HG03439 (cell line): ENCODE data around the gene CACNA1A.
"Not testable (repeated sequence)": the region's sequence is repeated elsewhere in the genome, so short reads cannot be mapped to it uniquely, and the experiment has no call there.

ENCODE experiments used
- ATAC-seq: cut with Tn5 transposase; IDR thresholded peaks from one replicate; pipeline ENCODE4 v1.9.1; 2021; ENCODE audit warnings: mild to moderate bottlenecking, moderate library complexity; ENCODE audit not compliant: unreplicated experiment

The CACNA1A gene

DNA sequence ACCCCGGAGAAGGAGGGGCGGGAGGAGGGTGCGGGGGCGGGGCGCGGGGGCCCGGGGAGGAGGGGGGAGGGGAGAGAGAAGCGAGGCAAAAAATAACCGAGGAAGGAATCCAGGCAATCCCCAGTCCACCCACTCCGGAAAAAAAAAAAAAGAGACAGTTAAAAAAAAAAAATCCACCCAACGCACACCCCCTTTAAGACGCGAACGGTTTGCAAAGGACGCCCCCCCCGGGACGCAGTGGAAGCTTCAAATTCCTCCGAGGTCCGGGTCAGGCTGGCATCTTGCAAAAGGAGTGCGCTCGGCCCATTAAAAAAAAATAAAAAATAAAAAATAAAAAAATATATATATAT lies at the start of gene CACNA1A:
Gene CACNA1A, minus strand, starts transcription at position 9 of the 350 bp plus-strand sequence. CDS start 255 bp downstream, outside the sequence.
- ATAC-seq = no peak

- ATAC-seq = no peak
Measured at GRCh38 chr19:13554506-13555240, 48.4 kb upstream of the CACNA1A start.

- ATAC-seq = no peak
Measured at GRCh38 chr19:13553880-13554400, 47.7 kb upstream of the CACNA1A start.

- ATAC-seq = no peak
Measured at GRCh38 chr19:13548131-13548530, 41.9 kb upstream of the CACNA1A start.

DNA sequence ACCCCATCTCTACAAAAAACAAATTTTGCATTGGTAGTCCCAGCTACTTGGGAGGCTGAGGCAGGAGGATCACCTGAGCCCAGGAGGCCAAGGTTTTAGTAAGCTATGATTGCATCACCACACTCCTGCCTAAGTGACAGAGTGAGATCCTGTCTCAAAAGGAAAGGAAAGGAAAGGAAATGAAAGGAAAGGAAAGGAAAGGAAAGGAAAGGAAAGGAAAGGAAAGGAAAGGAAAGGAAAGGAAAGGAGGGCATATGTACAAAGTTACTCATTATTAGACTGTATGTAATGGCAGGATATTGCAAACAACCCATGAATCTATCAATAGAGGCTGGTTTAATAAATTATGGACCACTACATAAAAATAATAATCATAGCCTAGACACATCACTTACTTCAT lies 40.8 kb upstream of the CACNA1A start:
- no peak for ATAC-seq

DNA sequence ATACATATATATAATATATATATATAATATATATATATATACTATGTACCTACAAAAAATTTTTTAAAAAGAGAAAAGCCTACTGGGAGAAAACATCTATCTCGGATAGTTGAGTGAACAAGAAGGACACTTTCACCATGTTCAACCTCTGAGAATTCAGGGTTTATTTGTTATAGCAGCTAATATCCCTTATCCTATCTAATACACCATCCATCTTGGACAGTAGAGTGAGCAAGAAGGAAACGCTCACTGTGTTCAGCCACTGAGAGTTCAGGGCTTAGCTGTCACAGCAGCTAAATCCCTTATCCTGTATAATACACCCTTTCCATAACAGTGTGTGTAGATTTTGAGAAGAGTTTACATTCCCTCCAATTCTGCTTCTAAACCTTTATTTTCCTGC lies 38.1 kb upstream of the CACNA1A start:
- ATAC-seq = no peak

- no peak for ATAC-seq
Measured at GRCh38 chr19:13541554-13541953, 35.3 kb upstream of the CACNA1A start.

- ATAC-seq = no peak
Measured at GRCh38 chr19:13539332-13539731, 33.1 kb upstream of the CACNA1A start.

GRCh38 chr19:13538601-13539253 lies 32.4 kb upstream of the CACNA1A start:
- ATAC-seq = no peak

DNA sequence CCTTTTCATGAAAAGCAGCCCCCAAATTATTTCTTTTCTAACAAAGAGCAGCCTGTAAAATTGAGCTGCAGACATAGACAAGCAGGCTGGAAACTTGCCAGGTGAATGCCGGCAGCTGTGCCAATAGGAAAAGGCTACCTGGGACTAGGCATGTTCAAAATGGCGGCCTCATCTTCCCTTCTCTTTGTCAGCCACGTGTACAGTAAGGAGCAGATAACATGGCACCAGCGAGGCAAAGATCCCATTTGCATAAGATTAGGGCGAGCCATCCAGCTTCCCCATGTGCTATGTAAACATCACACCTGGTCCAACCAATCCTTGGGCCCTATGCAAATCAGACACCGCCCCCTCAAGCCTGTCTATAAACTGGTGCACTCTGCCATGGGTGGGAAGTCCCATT lies 31.2 kb upstream of the CACNA1A start:
- no peak for ATAC-seq

- no peak for ATAC-seq
Measured at GRCh38 chr19:13530720-13531119, 24.4 kb upstream of the CACNA1A start.

DNA sequence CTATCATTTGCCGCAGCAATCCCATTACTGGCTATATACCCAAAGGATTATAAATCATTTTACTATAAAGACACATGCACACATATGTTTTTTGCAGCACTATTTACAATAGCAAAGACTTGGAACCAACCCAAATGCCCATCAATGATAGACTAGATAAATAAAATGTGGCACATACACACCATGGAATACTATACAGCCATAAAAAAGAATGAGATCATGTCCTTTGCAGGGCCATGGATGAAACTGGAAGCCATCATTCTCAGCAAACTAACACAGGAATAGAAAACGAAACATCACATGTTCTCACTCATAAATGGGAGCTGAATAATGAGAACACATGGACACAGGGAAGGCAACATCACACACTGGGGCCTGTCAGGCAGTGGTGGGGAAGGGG lies 23.4 kb upstream of the CACNA1A start:
- not testable (repeated sequence) for ATAC-seq

- no peak for ATAC-seq
Measured at GRCh38 chr19:13526552-13526951, 20.3 kb upstream of the CACNA1A start.

DNA sequence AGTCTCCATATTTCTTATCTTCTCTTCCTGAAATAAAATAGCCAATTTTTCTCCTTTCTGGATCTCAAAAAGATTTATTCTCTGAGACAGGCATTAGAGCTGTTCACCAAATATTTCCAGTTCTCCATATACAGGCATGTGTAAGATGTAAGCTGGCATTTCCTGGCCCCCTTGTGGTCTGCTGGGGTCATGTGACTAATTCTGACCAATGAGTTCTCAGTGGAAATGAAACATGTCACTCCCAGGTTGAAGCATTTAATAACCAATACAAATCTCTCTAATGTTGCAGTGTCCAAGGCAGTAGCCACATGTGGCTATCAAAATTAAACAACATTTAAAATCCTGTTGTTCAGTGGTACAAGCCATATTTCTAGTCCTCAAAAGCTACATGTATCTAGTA lies 14.8 kb upstream of the CACNA1A start:
- no peak for ATAC-seq

- no peak for ATAC-seq
Measured at GRCh38 chr19:13511947-13512346, 5.7 kb upstream of the CACNA1A start.

- ATAC-seq = no peak
Measured at GRCh38 chr19:13507053-13507611, 853 bp upstream of the CACNA1A start.

DNA sequence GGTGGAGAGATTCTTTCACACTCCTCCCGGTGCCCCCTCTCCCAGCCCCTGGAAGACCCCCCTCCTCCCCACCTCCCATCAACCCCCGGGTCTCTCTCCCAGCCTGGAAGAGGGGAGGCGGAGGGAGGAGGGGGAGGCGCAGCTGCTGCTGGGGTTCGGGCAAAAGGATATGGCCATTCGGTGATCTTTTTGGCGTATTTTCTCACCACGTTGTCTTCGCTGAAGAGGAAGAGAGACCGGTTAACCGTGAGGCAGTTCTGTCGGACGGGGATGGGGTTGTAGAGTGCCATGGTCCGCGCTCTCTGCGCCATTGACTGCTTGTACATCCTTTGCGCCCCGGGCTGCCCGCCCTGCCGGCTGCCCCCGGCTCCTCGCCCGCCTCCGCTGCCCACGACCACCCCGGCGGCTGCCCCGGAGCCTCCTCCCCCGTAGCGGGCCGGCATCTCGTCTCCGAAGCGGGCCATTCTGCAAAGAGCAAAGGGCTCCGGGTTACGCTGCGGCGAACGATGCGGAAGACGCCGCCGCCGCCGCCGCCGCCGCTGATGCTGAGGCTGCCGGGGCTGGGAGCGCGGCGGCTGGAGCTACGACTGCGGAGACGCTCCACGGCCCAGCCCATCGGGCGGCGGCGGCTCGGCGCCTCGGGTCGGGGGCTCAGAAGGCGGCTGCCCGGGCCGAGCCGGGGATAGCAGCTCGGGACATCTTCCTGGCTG lies 363 bp downstream of the CACNA1A start:
- no peak for ATAC-seq

DNA sequence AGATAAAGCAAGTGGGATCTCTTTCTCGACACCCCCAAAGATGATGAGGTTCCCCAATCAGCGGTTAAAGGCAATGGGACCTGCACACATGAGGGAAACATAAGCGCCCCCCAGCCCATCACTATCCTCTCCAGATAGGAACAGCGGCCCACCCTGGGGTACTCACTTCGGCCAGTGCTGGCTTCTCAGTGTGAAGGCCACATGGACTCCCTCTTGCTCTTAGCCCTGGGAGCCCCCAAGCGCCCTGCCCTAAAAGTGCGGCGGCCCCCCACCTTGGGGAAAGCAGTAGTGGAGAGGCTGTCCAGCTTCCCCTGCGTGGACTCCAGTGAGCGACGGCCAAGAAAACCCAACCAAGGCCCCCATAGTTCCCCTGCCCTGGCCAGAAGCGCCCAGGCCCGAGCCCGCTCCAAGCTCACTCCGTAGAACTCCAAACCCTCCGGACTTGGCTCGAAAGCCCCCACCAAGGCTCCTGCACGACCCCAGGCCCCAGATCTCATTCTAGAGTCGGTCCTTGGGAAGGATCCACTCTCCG lies 1.0 kb downstream of the CACNA1A start:
- no peak for ATAC-seq

DNA sequence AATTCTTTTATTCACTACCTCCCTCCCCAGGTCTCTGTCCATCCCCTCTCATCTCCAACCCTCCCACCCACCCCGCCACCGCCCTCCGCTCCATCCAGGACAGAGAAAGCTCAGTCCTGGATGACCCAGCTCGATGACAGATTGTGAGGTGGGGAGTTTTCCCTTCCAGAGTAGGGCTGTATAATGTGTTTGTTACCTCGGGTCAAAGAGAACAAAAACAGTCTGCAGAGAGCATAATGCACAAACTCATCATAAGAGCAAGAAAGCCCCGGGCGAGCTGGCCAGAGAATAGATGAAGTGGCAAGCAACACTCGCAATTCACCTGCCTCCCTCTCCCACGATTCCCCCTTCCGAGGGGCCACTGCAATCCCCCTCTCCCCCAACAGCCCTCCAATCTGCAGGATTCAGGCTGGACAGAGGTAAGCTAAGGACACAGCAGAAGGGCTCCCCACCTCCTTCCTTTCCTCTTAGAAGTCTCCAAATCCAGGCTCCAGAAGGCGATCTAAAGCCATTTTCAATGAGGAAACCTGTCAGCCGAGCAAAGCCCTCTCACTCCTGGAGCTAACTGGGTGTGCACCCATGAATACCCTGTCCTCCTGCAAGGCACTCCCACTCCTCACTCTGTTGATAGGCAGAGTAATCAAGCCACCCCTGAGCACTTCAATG lies 2.6 kb downstream of the CACNA1A start:
- no peak for ATAC-seq

DNA sequence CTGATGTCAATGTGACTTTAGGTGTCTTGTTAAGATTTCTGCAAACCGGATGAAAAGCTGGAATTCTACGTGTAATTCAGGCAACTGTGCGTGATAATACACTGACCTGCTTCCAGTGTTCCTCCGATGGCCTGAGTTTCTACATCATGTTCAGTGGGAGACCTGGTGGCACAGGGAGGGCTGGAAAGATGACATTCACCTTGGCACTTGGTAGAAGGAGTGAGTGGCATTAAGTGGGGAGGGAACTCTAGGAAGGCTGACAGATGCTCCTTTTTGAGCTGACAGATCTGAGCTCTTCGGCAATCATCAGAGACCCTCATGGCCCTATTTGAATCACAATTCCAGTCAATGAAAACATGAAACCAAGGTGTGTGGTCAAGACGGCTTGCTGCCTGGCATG lies 4.0 kb downstream of the CACNA1A start:
- no peak for ATAC-seq

DNA sequence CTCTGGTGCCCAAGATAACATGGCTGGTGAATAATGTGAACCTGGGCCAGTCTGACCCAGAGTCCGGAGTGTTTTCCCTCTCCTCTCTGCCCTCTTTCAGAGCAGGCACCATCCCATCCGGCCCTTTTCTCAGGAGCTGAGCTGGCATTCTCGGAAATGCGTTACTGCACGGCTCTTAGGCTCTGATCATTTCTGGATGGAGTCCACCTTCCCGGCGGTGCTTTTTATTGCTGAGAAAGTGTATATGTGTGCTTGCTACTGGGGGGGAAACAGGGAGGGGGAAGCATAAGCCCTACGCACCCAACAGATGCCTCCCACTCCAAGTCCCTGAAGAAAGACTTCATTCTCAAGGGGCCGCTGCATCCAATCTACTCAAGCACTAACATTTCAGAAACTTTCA lies 6.6 kb downstream of the CACNA1A start:
- ATAC-seq = no peak
